Measurements from ENCODE around the gene HS6ST3.

DNA sequence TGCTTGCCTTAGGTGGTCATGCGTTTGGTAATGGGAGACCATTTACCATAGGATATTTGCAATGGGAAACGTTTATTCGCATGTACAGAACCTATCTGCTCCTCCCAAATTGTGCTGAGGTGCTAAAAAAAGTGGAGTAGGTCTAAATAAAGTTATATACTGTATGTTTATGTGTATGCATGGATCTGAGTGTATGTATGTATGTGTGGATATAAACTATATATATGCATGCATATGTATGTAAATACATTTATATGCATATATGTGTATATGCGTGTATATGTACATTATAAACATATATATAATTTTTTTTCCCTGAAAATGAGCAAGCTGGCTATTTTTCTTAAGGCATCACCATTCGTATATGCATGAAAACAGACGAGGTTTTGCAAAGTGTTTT is 95.9 kb downstream of the HS6ST3 start:
- TF ChIP-seq, protein P1, sequence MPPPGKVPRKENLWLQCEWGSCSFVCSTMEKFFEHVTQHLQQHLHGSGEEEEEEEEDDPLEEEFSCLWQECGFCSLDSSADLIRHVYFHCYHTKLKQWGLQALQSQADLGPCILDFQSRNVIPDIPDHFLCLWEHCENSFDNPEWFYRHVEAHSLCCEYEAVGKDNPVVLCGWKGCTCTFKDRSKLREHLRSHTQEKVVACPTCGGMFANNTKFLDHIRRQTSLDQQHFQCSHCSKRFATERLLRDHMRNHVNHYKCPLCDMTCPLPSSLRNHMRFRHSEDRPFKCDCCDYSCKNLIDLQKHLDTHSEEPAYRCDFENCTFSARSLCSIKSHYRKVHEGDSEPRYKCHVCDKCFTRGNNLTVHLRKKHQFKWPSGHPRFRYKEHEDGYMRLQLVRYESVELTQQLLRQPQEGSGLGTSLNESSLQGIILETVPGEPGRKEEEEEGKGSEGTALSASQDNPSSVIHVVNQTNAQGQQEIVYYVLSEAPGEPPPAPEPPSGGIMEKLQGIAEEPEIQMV (CRISPR knock-in tag; IDR thresholded peaks at IDR 0.05; ENCODE audit: low read depth) = no peak
- TF ChIP-seq ZNF24 (IDR thresholded peaks at IDR 0.05) (no peak), SP2 (CRISPR knock-in tag; IDR thresholded peaks at IDR 0.05) (no peak)
